GM19025 (cell line): ENCODE results near the gene STARD3NL.
A peak's percentile ranks its signal among the peaks of the same experiment; 100 is the strongest.
"Not testable (repeated sequence)": the region's sequence is repeated elsewhere in the genome, so short reads cannot be mapped to it uniquely, and the experiment has no call there.

Source experiments
- ATAC-seq: cut with Tn5 transposase; IDR thresholded peaks from one replicate; pipeline ENCODE4 v1.9.1; 2021; ENCODE audit warnings: mild to moderate bottlenecking, low read depth, moderate library complexity; ENCODE audit not compliant: unreplicated experiment

STARD3NL gene

GRCh38 chr7:38178004-38178694 is at the start of gene STARD3NL:
Gene STARD3NL, plus strand, starts transcription at chr7:38178245. Its CDS starts 29,260 bp downstream, at chr7:38207505.
- ATAC-seq = peak; percentile 99

DNA sequence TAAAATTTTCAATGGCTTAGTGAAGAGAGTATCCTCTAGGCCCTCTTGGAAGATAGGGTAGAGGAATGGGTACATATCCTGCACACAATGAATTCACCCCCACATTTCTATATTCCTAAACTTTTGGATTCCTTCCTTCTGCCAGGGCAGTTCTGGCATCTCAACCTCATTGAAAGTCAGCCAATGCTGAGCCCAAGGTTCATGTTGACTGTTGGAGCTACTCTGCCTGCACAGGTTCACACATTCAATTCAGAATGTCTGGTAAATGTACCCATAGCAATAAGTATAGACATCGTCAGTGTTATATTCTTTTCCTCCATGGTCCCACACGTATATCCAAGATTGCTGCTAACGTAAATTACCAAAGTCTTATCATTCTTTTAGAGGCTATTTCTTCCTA is 48.9 kb upstream of the STARD3NL start:
- no peak for ATAC-seq

DNA sequence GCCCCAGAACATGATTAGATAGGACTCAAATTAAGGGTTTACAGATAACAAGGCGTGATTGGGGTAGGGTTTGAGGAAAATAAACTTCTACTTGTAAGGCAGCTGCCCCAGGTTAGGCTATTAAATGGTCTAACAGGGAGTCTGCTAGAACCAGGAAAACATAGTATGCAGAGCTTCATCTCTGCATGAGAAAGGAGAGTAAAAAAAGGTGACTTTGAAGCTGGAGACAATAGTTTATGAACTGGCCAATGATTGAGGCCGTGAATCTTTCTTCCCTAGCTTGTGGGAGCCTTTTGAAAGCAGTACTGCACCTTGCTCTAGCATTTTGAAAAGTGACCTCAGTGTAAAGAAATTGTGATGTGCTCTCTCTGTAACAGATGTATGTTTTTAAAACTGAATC is 48.5 kb upstream of the STARD3NL start:
- no peak for ATAC-seq

DNA sequence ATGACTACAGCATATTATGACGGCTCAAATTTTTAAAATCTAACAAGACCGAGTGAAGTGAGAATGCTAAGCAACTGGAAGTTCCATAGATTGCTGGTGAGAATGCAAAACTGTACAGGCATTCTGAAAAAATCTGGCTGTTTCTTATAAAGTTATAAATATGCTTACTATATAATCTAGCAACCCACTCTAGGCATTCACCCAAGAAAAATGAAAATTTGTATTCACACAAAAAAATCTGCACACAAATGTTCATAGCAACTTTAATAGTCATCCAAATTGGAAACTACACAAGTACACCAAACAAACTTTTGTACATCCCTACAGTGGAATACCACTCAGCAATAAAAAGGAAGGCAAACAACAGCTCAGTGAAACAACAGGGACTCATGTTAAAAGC is 39.9 kb upstream of the STARD3NL start:
- no peak for ATAC-seq

GRCh38 chr7:38141187-38141586 is 36.9 kb upstream of the STARD3NL start:
- ATAC-seq = no peak

DNA sequence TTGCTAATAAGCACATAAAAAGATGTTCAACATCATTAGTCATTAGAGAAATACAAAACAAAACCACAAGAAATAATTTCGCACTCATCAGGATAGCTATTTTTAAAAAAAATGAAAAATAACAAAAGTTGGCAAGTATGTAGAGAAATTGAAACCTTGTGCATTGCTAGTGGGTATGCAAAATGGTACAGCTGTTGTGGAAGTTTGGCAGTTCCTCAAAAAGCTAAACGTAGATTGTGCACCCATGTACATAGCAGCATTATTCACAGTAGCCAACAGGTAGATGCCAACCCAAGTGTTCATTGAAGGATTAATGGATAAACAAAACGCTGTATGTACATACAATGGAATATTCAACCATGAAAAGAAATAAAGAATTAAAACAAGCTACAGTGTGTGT is 35.3 kb upstream of the STARD3NL start:
- no peak for ATAC-seq

DNA sequence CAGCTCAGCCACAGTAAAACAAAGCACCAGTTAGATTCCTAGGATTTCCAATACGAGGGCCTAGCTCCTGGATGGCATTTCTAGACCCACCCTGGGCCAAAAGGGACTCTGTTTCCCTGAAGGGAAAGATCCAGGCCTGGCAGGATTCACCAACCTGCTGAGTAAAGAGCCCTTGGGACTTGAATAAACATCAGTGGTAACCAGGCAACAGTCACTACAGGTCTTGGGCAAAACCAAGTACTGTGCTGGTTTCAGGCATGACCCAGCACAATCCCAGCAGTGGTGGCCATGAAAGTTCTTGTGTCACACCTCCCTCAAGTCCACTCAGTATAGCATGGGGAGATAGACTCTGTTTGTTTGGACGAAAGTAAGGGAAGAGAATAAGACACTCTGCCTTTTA is 31.0 kb upstream of the STARD3NL start:
- ATAC-seq = no peak

GRCh38 chr7:38151556-38151955 is 26.5 kb upstream of the STARD3NL start:
- no peak for ATAC-seq

DNA sequence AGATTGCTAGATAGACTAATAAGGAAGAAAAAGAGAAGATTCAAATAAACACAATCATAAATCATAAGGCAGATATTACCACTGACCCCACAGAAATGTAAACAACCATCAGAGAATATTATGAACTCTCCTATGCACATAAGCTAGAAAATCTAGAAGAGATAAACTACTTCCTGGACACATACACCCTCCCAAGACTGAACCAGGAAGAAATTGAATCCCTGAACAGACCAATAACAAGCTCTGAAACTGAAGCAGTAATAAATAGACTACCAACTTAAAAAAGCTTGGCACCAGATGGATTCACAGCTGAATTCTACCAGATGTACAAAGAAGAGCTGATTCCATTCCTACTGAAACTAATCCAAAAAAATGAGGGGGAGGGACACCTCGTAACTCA is 24.5 kb upstream of the STARD3NL start:
- ATAC-seq = no peak

DNA sequence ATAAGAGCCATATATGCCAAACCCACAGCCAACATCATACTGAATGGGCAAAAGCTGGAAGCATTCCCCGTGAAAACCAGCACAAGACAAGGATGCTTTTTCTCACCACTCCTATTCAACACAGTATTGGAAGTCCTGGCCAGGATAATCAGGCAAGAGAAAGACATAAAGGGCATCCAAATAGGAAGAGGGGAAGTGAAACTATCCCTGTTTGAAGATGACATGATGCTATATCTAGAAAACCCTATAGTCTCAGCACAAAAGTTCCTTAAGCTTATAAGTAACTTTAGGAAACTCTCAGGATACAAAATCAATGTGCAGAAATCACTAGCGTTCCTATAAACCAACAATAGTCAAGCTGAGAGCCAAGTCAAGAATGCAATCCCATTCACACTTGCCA is 23.8 kb upstream of the STARD3NL start:
- ATAC-seq = no peak

- ATAC-seq = no peak
These were observed 18.0 kb upstream of the STARD3NL start for GRCh38 chr7:38160003-38160571.

GRCh38 chr7:38162036-38162435 is 16.0 kb upstream of the STARD3NL start:
- ATAC-seq = no peak

DNA sequence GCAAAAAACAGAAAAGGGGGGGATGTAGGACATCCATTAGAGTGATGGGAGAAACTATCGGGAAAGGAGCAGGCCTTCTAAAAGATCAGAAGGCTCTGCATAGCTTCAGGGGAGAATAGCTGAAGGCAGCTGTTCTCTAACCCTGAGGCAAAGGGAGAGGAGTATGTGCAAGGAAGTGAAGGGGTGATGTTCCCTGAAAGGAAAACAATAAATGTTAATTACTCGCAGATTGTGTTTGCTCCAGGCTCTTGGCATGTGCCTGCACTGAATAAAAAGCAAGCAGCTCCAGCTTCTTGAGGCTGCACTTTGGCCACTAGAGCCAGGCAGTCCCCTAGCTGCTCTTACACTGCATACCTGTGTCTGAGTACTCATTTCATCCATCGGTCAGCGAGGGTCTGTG is 14.4 kb upstream of the STARD3NL start:
- ATAC-seq = no peak

DNA sequence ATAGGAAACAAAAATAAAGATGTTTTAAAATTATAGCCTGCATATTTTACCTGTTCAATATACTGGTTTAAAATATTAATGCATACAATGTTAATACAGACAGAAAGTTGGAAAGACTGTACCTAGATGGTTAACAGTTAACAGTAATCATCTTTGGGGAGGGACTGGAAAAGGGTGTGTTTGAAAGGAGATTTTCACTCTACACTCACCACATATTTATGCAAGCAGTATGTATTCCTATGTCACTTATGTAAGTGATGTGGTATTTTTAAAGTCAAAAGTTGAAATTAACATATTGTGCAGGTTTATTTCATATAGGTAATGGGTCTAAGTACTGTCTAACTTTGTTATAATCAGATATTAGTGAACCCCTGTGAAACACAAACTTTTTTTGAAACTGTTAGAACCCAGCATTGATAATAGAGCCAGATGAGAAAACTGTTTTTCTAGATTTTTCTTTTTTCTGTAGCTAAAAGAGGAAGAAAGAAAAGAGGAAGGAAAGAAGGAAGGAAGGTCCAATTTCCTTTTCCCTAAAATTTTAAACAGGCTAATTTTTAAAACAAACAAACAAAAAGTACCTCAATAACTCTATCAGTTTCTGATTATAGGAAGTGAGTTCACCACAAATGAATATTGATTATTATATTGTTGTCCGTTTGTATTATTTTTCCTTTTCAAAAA is 9.0 kb upstream of the STARD3NL start:
- ATAC-seq = no peak

DNA sequence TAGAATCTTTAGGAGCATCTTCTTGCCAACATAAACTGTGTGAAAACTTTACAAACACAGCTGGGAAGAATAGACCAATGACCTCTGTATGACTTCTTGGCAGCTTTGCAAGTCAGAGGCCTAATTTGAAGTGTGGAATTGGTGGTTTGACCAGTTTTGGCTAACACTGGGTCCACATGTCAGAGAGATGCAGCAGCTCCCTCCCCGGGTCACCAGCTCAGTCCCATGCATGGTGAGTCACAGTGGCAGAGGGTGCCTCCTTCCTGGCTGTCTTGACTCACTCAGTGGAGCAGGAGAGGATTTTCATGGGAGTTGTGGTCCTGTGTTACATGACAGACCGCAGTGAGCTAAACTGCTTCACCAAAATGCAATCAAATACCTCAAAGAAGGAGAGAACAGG is 8.2 kb upstream of the STARD3NL start:
- ATAC-seq = peak; percentile 52

GRCh38 chr7:38171623-38172391 is 6.2 kb upstream of the STARD3NL start:
- peak; percentile 60 for ATAC-seq

DNA sequence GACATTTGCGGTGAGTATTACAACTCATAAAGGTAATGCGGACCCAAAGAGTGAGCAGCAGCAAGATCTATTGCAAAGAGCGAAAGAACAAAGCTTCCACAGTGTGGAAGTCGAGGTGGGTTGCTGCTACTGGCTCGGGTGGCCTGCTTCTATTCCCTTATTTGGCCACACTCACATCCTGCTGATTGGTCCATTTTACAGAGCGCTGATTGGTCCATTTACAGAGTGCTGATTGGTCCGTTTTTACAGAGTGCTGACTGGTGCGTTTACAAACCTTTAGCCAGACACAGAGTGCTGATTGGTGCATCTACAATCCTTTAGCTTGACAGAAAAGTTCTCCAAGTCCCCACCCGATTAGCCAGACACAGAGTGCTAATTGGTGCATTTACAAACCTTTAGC is 2.5 kb upstream of the STARD3NL start:
- ATAC-seq = not testable (repeated sequence)

GRCh38 chr7:38177621-38178003 is 433 bp upstream of the STARD3NL start:
- ATAC-seq = no peak

GRCh38 chr7:38178695-38179344 is 775 bp downstream of the STARD3NL start:
- ATAC-seq = peak; percentile 9

DNA sequence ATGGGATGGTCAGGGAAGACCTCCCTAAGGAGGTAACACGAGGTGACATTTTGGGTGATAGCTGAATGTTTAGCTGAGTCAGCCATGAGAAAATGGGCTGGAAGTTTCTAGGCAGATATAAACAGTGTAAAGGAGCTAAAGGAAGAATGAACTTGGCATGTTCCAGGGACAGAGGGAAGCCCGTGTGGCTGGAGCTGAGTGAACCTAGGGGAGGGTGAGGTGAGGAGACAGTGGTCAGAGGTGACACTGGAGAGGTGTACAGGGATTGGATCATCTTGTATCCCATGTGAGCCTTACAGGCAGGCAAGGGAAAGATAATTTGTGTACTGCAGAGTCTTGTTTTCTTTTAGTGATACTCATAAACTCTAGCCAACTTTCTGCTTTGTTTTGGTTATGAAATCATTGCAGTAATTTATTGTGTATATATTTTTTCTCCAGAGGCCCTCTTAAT is 1.8 kb downstream of the STARD3NL start:
- ATAC-seq = no peak

GRCh38 chr7:38181111-38181510 is 3.1 kb downstream of the STARD3NL start:
- no peak for ATAC-seq
